ENCODE data around the gene DEFB121.
"Not testable (repeated sequence)": the region's sequence is repeated elsewhere in the genome, so short reads cannot be mapped to it uniquely, and the experiment has no call there.

DEFB121 gene

DNA sequence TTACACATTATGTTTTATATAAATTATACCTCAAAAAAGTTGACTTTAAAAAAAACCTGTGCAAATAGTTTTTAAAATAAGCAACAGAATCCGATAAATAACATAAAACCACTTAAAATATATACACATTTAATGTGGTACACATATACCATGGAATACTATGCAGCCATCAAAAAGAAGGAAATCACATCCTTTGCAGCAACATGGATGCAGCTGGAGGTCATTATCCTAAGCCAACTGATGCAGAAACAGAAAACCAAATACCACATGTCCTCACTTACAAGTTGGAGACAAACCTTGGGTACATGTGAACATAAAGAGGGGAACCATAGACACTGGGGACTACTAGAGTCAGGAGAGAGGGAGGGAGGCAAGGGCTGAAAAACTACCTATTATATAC lies 4.0 kb upstream of the DEFB121 start:
- no peak overlapping the region for H3K27ac ChIP-seq
- no peak for TF ChIP-seq CTCF (conservative IDR thresholded peaks at IDR 0.05; ENCODE audit: low read depth)

GRCh38 chr20:31403886-31404285 lies 2.1 kb downstream of the DEFB121 start:
- CTCF ChIA-PET: interaction anchor here (0.5 kb wide), 1 partner anchor 52 kb away, joined by 3 read pairs; no protein-coding TSS in a partner anchor
- DNase-seq (ENCODE audit: low spot score): no peak

More for the DNA sequence above, 4.0 kb upstream of the DEFB121 start:
- DNase-seq (ENCODE audit: low spot score): no peak
- POLR2A ChIA-PET (ENCODE audit: low non-redundant PET): no interaction called here
- CTCF ChIA-PET: no interaction called here

GRCh38 chr20:31394900-31395299 lies 11.1 kb downstream of the DEFB121 start:
- H3K27ac ChIP-seq: no peak overlapping the region
- CTCF ChIA-PET: no interaction called here
- no peak for TF ChIP-seq CTCF (conservative IDR thresholded peaks at IDR 0.05; ENCODE audit: low read depth)
- no peak for DNase-seq (ENCODE audit: low spot score)
- POLR2A ChIA-PET (ENCODE audit: low non-redundant PET): no interaction called here

More at GRCh38 chr20:31403886-31404285, 2.1 kb downstream of the DEFB121 start:
- no peak for TF ChIP-seq CTCF (conservative IDR thresholded peaks at IDR 0.05; ENCODE audit: low read depth)
- POLR2A ChIA-PET (ENCODE audit: low non-redundant PET): no interaction called here
- H3K27ac ChIP-seq: no peak overlapping the region

- no peak for DNase-seq (ENCODE audit: low spot score)
- TF ChIP-seq CTCF (conservative IDR thresholded peaks at IDR 0.05; ENCODE audit: low read depth): no peak
- CTCF ChIA-PET: interaction anchor here (0.6 kb wide), 1 partner anchor 86 kb away, joined by 6 read pairs; no protein-coding TSS in a partner anchor
- POLR2A ChIA-PET (ENCODE audit: low non-redundant PET): no interaction called here
- H3K27ac ChIP-seq: no peak overlapping the region
Observed at GRCh38 chr20:31392836-31393235, 13.2 kb downstream of the DEFB121 start.

- H3K27ac ChIP-seq: no peak within 1 kb of the TSS
- POLR2A ChIA-PET (ENCODE audit: low non-redundant PET): no interaction called here
- no peak for DNase-seq (ENCODE audit: low spot score)
- TF ChIP-seq CTCF (conservative IDR thresholded peaks at IDR 0.05; ENCODE audit: low read depth): no peak
- CTCF ChIA-PET: no interaction called here
Observed at GRCh38 chr20:31390490-31390889, 15.5 kb downstream of the DEFB121 start, which contains the start of gene DEFB119. TSS of gene DEFB119 (minus strand) at chr20:31390590. CDS start at chr20:31390483, 107 bp downstream.

DNA sequence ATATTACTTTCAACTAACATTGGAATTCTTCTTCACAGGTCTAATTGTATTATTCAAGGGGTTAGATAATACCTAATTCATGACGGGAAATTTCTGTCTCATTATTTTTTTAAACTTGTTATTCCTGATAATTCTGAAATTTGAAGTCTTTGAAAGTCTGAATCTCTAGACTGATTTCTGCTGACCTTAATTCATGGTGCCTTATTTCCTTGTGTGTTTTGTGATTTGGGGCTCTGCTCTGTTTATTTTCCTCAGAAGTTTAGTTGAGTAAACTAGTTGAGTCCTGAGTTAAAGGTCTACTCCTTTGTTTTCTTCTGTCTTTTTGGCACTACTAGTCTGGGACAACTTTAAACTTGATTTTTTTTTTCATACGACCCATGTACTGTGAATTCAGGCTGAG lies 31.7 kb downstream of the DEFB121 start:
- no peak overlapping the region for H3K27ac ChIP-seq
- no peak for TF ChIP-seq CTCF (conservative IDR thresholded peaks at IDR 0.05; ENCODE audit: low read depth)
- CTCF ChIA-PET: no interaction called here
- no peak for DNase-seq (ENCODE audit: low spot score)
- POLR2A ChIA-PET (ENCODE audit: low non-redundant PET): no interaction called here

DNA sequence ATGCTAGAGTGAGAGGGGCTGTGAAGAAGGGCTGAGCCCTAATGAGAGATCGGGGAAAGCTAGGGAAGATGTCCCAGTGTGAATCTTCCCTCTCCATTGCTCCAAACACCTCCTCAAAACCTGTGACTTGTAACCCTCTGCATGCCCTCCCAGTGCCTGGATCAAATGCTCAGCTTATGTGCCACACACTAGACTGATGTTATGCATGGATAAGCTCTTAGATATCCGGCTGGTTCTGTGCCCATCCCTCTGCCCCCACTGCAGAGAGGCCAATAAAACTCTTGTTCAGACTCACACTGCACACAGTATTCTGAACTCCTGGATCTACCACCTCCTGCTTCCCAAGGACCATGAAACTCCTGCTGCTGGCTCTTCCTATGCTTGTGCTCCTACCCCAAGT lies 37.7 kb downstream of the DEFB121 start, which contains the start of gene DEFB118:
Gene DEFB118, plus strand, starts transcription at position 301 of the 400 bp plus-strand sequence. Its CDS starts 50 bp downstream, at position 351.
- TF ChIP-seq CTCF (conservative IDR thresholded peaks at IDR 0.05; ENCODE audit: low read depth): no peak
- ChIA-PET CTCF (no interaction called here), POLR2A (ENCODE audit: low non-redundant PET) (no interaction called here)
- no peak within 1 kb of the TSS for H3K27ac ChIP-seq
- DNase-seq (ENCODE audit: low spot score): no peak

DNA sequence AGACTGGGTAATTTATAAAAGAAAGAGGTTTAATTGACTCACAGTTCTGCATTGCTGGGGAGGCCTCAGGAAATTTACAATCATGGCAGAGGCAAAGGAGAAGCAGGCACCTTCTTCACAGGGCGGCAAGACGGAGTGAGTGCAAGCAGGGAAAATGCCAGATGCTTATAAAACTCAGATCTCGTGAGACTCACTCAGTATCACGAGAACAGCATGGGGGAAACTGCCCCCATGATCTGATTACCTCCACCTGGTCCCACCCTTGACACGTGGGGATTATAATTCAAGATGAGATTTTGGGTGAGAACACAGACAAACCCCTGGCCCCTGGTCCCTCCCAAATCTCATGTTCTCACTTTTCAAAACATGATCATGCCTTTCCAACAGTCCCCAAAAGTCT lies 41.7 kb downstream of the DEFB121 start:
- H3K27ac ChIP-seq; DNase-seq (ENCODE audit: low spot score); POLR2A ChIA-PET (ENCODE audit: low non-redundant PET); CTCF ChIA-PET: not testable (repeated sequence)

Data from RWPE1 (cell line).